ENCODE results near the gene MCAT.
A peak's percentile ranks its signal among the peaks of the same experiment; 100 is the strongest.

The MCAT gene, protein sequence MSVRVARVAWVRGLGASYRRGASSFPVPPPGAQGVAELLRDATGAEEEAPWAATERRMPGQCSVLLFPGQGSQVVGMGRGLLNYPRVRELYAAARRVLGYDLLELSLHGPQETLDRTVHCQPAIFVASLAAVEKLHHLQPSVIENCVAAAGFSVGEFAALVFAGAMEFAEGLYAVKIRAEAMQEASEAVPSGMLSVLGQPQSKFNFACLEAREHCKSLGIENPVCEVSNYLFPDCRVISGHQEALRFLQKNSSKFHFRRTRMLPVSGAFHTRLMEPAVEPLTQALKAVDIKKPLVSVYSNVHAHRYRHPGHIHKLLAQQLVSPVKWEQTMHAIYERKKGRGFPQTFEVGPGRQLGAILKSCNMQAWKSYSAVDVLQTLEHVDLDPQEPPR

DNA sequence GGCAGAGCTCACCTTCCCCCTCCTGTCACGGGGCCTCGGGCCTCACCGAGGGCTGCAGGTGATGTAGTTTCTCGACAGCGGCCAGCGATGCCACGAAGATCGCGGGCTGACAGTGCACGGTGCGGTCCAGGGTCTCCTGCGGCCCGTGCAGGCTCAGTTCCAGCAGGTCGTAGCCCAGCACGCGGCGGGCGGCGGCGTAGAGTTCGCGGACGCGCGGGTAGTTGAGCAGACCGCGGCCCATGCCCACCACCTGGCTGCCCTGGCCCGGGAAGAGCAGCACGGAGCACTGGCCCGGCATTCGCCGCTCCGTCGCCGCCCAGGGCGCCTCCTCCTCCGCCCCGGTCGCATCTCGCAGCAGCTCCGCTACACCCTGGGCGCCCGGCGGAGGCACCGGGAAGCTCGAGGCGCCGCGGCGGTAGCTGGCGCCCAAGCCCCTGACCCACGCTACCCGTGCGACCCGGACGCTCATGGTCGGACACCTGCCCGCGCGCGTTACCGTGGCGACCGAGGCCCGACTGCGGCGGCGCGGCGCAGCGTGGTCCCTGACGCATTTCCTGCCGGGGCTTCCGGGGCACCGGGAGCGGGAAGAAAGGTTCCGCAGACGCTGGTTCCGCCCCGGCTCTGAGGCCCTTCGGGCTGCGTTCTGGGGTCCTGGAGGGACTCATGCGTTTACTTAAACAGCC is at the start of gene MCAT:
TSS of gene MCAT (minus strand) at position 519 of the 683 bp plus-strand sequence. CDS start at position 469, 50 bp downstream.
- peak; percentile 78 for DNase-seq

DNA sequence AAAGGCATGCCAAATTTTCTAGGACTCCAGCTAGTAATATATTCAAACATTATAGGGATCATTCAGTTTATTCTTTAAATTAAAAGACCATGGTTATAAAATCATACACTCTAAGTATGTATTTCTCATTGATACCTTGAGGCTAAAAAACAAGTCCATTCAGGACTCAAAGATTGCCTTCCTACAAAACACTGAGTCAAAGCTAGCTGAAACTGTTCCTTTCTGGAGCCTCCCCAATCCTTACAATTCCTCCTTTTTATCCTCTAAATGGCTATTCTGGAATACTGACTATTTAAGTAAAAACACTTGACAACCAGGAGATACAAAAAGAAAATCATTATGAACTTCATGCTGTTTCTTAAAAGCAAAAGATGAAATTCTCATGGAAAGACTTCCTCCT is 48.6 kb upstream of the MCAT start:
- no peak for DNase-seq

DNA sequence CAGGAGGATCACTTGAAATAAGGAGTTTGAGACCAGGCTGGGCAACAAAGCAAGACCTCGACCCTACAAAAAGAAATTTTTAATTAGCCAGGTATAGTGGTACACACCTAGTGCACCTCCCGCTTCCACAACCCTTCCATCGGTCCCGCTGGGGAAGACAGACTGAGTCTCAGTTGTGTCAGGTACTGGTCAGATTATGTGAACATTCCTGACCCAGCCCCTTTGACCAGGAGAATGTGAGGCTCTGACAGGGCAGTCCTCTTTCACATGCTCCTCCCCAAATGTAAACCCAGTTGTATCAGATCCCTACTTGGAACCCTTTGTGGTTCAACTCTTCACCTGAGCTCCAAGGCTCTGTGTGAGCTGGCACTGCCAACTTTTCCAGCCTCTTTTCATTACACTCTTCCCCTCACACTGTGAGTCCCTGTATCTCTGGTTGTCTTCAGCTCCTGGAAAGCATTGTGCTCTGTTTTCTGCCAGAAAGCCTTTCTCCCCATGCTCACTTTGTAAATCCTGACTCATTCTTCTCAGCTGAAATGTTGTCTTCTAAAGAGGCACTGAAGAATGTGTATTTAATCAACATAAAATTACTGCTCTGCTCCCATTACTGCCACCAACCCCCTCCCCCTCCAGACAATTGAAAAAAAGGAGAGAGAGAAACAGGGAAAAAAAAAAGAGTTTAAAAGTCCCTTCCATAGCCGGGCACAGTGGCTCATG is 45.8 kb upstream of the MCAT start:
- DNase-seq, result no peak

DNA sequence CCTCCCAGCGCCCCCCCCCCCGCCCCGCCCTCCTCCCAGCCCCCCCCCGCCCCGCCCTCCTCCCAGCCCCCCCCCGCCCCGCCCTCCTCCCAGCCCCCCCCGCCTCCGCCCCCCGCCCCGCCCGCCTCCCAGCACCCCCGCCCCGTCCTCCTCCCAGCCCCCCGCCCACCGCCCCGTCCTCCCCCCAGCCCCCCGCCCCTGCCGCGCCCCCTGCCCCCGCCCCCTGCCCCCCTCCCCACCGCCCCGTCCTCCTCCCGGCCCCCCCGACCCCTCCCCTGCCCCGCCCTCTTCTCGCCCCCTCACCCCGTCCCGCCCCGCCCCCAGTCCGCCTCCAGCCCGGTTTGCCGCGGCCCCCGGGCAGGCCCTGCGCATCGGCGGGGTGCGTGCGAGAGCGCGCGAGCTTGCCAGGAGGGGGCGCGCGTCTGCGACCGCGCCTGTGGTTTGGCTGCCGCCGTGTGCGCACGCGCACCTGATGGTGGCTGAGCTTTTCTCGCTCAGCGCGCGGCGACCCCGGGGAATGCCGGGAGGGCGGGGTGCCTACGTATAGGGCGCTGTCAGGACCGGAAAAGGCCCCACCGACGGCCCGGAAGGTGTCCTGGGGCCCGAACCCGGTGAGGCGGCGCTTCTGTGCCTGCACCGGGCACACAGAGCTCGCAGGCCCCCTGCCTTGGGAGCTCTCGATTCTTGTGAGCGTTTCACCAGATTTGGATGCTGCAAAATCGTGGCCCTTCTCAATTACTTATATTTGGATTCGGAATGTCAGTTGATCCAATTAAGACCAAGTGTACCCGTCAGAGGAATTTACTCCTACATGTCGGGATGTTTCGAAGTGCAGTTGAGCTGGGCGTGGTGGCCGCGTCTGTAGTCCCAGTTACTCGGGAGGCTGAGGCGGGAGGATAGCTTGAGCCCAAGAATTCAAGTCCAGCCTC is 44.2 kb upstream of the MCAT start:
- DNase-seq, result peak; percentile 97

DNA sequence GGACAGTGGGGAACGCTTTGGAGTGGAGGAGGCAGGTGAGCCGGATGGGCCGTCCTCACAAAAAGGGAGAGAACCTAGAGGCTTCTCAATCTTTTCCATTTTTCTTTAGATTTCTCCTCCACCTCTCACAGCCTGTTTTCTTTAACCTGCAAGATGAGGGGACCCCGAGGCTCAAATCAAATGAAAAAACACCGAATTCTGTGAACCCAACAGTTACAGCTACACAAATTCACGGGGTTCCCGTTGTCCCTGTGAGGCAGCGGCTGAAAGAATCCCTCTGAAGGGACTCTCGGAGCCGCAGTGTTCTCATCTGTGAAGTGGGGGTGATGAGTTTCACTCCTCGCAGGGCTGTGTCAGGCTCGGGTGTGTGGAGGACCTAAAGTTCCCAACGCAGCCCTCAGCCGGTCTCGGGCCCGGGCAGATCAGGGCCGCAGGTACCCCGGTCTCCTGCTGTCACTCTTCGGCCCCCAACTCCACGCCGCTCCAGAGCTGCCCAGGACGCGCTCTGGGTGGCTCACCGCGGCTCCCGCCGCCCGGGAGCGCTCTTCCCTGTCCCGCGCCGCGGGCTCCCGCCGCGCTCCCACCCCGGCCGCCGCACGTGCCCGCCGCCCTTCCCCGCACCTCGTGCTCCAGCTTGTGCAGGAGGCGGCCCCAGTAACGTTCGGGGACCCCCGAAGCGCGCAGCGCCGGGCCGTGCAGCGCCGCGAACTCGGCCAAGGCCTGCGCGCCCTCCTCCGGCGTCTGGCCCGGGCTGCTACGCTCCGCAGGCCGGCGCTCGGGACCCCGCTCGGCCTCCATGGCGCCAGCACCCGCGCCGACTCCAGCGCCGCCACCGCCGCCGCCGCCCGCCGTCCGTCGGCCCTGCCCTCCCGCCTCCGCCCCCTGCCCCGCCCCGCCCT is 43.3 kb upstream of the MCAT start, which contains the start of gene TTLL12:
TSS of gene TTLL12 (minus strand) at position 863 of the 899 bp plus-strand sequence. CDS start at position 798, 65 bp downstream.
- DNase-seq, result peak; percentile 63

DNA sequence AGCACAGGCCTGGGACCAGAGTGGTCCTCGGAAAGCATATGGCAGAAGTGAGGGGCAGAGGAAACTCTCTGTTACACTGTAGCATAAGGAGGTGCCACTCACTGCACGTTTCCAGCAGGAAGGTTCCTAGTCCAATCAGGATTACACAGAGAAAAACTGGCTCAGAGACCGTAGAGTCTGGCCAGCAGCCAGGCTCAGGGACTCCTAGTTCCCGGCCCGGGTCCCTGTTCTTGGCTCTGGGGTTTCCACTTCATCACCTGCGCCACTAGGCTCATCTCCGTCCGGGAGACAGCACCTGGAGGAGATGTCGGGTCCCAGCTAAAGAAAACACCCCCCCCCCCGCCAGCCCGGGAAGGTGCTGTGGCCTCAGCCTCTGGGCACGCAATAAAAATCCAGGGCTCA is 42.7 kb upstream of the MCAT start:
- no peak for DNase-seq

DNA sequence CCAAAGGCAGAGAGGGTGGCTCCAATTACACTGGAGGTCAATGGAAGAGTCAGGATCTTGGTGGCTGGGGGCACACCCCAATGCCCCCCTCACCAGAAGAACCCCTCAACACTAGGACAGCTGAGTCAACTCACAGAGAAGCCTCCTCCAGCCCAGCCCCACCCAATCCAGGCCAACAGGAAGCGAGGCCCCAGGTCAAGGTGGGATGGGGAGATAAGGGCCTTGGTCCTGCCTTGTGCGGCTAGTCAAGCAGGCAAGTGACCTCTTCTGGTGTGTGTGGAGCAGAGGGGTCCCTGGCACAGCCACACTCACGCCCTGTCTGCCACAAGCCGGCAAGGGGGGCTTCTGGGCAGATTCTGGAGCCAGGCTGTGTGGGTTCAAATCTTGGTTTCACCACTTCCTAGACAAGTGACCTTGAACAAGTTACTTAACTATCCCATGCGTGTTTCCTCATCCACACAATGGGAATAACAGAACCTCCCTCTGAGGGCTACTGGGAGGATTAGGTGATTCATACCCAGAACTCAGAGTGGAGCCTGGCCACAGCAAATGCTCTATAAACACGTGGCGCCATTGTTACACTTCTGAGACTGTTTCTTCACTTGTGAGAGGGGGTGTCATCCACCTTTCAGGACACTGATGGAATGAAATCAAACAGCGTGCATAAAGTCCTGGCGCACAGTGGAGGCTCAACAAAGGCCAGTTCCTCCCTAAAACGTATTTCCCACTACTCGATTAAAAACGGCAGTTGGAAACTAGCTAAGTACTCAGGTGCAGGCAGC is 40.5 kb upstream of the MCAT start:
- DNase-seq, result no peak

DNA sequence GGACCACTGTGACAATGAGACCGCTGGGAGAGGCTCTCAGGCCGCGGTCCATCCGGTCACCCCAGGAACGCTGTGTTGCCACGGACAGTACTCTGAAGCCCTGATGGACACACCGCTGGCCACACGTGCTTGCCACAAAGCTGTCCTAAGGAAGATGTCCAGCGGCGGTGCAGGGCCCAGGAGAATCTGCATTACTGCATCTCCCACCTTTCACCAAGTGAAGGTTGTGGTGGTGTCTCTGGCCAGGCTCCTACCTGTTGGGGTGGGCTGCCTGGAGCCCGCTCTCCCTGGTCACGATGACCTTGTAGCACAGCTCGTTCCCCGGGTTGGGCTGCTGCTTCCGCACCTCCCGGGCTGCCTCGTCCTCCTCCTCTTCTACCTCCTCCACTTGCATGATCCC is 39.5 kb upstream of the MCAT start:
- DNase-seq, result no peak

DNA sequence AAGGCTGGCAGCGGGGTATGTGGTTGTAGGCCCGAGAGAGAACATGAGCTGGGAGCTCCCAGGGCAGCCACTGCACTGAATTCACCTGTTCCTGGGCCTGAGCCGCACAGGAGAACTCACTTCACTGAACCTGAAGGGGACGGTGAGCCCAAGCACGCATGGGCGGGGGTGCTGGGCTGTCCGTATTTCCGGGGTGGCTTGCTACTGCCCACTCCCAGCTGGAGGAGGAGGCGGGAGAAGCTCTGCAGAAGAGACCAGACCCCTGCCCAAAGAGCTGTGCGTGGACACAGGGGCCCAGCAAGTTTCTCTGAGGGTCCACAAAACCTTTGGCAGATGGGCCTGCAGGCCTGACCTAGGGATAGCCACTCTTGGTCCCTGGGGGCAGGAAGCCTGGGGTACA is 38.9 kb upstream of the MCAT start:
- DNase-seq, result no peak

DNA sequence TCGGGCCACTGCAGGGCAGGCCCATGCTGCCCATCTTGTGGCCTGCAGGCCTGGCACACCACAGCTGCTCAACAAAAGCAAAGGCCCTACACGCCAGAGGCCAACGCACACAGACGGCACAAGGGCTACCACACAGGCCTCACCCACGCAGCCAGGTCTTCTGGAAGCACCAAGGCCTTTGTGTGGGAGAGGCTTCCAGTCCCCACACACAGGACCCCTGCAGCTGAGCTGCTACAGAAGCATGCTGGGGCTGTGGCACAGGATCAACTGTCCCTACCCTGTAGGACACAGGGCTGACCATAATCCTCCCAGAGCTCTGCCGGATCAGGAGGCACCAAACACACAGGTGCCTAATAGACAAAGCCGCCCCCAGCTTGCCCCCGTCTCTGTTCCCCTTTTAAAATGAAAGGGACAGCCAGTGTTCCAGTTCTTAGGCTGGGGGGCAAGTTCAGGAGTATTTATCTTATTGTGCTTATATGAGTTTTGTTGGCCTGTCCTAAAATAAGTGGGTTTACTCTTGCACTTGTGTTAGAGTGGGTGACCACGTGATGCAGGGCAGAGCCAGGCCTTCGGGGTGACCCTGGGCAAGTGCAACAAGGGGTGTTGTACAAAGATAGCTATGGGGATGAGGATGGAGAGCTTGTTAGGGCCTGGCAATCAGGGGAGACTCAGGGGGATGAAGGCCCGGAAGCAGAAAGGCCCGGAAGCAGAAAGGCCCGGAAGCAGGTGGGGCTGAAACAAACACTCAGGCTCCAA is 38.3 kb upstream of the MCAT start:
- no peak for DNase-seq

DNA sequence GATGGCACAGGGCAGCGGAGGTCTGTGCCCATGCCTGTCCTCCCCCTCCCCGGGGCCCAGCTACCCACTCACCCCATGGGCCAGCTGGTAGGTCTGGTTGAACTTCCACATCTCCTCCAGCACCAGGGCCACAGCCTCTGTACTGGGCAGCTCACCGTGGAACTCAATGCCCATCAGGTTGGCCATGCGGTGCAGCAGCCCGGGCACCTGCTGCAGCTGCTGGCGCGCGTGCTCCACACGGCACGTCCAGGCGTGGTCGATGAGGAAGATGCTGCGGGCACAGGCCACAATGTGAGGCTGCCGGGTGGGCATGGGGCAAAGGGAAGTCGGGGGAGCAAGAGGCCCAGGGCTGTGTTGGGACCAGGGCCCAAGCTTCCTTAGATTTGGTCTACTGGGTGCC is 37.5 kb upstream of the MCAT start:
- DNase-seq, result no peak

DNA sequence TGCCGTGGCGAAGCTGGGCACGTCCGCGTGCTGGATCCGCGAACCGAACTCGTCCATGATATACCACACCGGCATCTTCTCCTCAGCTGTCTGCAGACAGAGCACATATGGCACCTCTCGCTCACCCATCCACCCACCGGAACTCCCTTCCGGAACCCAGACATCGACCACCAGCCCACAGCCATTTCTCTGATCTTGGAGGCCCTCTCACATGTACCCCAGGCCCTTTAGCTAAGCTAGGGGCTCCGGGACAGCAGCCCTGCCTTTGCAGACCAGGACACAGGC is 36.7 kb upstream of the MCAT start:
- no peak for DNase-seq

DNA sequence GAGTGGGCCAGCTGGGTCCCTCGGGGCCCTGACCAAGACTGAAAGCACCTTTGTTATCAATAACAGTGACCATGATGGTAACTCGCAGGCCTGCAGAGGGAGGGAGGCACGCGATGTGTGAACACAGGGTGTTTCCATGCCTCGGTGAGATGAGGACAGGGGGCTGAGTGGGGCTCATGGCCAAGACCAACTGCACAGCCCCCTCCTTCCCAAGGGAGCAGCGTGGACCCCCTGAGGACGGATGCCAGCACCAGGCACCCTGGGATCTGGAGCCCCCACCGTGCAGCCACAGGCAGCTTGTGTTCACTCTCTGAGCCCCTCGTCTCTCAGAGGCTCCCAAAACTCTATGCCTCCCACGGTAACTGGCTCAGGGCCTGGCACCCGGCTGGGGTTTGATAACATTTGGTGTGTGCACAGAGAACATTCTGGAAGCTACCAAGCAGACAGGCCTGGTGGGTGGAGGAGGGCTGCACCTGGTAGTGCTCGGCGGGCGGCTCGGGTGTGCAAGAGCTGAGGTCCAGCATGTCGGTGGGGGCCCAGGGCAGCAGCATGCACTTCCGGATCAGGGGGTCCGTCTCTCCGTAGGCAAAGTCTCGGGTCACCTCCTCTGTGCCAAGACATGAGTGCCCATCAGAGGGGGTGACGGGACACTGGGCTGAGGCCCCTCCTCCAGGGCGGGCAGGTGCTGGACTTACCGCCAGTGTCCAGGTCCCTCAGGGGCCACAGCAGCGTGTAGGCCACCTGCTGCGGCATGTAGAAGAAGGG is 36.1 kb upstream of the MCAT start:
- no peak for DNase-seq

DNA sequence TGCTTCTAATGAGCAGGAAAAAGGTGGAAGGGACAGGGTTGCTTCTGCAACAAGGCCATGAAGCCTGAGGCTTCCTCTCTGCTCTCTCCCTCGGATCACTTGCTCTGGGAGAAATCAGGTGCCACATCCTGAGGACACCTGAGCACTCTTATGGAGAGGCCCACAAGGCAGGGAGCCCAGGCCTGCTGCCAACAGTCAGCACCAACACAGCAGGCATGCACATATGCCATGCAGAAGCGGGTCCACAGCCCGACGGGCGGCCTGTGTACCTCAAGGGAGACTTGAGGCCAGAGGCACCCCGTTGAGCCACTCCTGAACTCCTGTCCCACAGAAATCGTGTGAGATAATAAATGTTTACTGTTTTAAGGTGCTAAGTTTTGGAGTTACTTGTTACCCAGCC is 34.3 kb upstream of the MCAT start:
- no peak for DNase-seq

DNA sequence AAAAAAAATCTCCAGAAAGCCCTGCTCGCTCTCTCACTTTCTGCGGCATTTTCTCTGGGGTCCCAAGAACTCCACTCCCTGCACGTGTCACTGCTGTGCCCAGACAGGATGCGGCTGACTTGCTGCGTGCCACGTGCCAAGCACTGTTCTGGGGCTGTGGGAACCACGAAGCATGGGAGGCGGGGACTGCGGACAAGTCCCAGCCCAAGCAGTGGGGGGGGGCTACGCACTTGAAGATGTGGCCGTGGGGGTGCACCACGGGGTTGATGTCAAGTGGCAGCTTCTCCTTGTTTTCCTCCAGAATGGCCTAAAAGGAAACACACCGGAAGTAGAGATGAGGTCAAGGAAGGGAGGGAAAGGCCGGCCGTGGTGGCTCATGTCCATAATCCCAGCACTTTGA is 32.9 kb upstream of the MCAT start:
- DNase-seq, result no peak

DNA sequence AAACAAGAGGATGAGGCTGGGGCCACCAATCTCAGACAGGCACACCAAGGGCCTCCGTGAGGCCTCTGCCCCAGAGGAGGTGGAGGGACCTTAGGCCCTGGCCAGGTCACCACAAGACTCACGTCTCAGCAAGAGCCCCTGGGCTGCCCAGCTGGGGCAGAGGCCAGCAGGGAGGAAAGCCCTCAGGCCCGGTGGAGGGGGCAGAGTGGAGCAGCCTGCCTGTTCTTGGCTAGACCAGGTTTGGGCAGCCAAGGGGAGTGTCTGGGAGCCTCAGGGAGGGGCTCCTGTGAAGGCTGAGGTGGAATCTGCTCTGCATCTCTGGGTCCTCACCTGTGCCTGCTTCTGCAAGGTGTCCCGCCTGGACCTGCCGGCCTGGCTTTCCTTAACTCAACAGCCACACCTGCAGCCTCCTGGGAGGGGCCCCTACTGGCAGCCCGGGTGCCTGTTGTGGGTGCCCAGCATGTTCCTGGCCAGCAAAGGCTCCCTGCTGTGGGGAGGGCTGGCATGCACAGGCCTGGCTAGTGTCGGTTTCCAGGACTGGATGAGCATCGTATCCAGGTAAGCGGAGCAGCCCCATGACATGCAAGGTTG is 31.8 kb upstream of the MCAT start:
- no peak for DNase-seq

DNA sequence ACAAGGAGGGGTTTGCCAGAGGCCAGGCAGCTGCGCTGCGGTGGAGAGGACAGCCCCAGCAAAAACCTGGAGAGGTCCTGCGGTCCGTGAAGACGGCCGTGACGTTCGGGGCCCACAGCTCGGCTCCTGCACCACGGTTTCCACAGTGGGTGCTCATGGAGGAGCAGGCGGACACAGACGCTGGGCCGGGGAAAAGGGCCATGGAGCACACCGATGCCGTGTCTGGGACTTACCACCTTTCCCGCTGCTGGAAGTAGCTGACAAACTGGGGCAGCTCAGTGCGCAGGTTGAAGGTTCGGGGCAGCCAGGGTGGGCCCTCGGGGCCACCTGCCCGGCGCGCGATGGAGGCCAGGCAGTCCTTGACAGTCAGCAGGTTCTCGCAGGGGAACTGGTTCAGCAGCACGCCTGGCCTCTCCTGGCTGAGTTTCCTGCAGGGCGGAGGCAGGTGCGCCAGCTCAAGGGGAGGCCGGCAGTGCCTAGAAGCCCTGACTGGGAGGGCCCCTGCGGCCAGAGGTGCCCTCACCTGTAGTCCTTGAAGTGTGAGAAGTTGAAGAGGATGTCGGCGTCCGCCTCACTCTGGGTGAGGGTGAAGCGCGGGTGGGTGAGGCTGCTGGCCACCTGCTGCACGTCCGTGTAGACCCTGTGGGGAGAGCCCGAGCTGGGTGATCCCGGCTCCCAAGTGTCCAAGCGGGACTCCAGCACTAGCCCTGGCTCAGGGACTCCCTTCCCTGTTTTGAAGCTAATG is 30.9 kb upstream of the MCAT start:
- no peak for DNase-seq

DNA sequence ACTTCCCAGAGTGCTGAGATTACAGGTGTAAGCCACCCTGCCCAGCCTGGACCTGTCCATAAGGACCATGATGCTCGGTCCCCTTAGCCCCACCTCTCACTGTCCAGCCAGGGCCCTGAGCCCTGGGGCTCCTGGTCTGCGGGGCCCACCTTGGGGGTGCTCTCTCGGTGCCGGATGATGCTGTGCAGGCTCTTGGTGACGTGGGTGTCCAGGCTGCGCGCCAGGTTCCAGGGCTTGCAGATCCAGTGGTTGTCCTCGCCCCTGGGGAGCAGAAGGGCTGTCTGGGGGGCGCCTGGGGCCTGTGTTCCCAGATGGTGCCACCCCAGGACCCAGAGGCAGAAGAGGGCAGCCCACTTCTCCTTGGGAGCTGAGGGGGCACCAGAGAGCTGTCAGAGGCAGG is 30.4 kb upstream of the MCAT start:
- DNase-seq, result no peak

Measured in CD4-positive, alpha-beta T cell treated with Interleukin-15 for 1 hour (primary cell).